Measurements from ENCODE around the gene UBFD1. TPM values are rescaled to one million over a fixed set of nuclear protein-coding genes. Genes with fewer than 3 reads are reported as not detected.

Gene UBFD1
- total RNA-seq, 1 experiment from 2014 or later = 125 TPM

- no peak overlapping the region for H3K4me3 Mint-ChIP-seq (ENCODE audit: low read depth, unreplicated experiment)
- H3K27me3 Mint-ChIP-seq (ENCODE audit: unreplicated experiment) = no peaks in the 10 kb centered on the region
- no peak overlapping the region for H3K27ac Mint-ChIP-seq (ENCODE audit: unreplicated experiment)
- no peak for DNase-seq
- H3K36me3 Mint-ChIP-seq (ENCODE audit: insufficient read depth, unreplicated experiment) = peaks cover 45% of the 10 kb centered on the region
- no peaks in the 10 kb centered on the region for H3K9me3 Mint-ChIP-seq (ENCODE audit: low read depth, unreplicated experiment)
- no TSS peak for BruUV-seq (replicated peaks)
- intact Hi-C loops (cut with micrococcal nuclease; ENCODE audit: unreplicated experiment) = no loop called here
- TF ChIP-seq, protein P1, sequence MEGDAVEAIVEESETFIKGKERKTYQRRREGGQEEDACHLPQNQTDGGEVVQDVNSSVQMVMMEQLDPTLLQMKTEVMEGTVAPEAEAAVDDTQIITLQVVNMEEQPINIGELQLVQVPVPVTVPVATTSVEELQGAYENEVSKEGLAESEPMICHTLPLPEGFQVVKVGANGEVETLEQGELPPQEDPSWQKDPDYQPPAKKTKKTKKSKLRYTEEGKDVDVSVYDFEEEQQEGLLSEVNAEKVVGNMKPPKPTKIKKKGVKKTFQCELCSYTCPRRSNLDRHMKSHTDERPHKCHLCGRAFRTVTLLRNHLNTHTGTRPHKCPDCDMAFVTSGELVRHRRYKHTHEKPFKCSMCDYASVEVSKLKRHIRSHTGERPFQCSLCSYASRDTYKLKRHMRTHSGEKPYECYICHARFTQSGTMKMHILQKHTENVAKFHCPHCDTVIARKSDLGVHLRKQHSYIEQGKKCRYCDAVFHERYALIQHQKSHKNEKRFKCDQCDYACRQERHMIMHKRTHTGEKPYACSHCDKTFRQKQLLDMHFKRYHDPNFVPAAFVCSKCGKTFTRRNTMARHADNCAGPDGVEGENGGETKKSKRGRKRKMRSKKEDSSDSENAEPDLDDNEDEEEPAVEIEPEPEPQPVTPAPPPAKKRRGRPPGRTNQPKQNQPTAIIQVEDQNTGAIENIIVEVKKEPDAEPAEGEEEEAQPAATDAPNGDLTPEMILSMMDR (IDR thresholded peaks at IDR 0.05; ENCODE audit: unreplicated experiment) = no peak
- CTCF ChIA-PET = interaction anchor here (0.7 kb wide), 1 partner anchor 245 kb away, joined by 4 read pairs; no protein-coding TSS in a partner anchor
- H3K4me1 Mint-ChIP-seq (ENCODE audit: low read depth, unreplicated experiment) = no peaks in the 10 kb centered on the region
Measured at GRCh38 chr16:23519282-23519681, 38.2 kb upstream of the UBFD1 start.

GRCh38 chr16:23520500-23520899 lies 37.0 kb upstream of the UBFD1 start:
- BruUV-seq (replicated peaks) = no TSS peak
- Mint-ChIP-seq H3K36me3 (ENCODE audit: insufficient read depth, unreplicated experiment) (peaks cover 57% of the 10 kb centered on the region), H3K9me3 (ENCODE audit: low read depth, unreplicated experiment) (no peaks in the 10 kb centered on the region), H3K27ac (ENCODE audit: unreplicated experiment) (no peak overlapping the region), H3K4me1 (ENCODE audit: low read depth, unreplicated experiment) (no peaks in the 10 kb centered on the region), H3K4me3 (ENCODE audit: low read depth, unreplicated experiment) (no peak overlapping the region), H3K27me3 (ENCODE audit: unreplicated experiment) (no peaks in the 10 kb centered on the region)
- TF ChIP-seq, protein P1 (IDR thresholded peaks at IDR 0.05; ENCODE audit: unreplicated experiment) = no peak
- intact Hi-C loops (cut with micrococcal nuclease; ENCODE audit: unreplicated experiment) = no loop called here
- CTCF ChIA-PET = no interaction called here
- DNase-seq = no peak

GRCh38 chr16:23521037-23521743 lies 36.3 kb upstream of the UBFD1 start:
- intact Hi-C loops (cut with micrococcal nuclease; ENCODE audit: unreplicated experiment) = no loop called here
- TF ChIP-seq, protein P1 (IDR thresholded peaks at IDR 0.05; ENCODE audit: unreplicated experiment) = no peak
- Mint-ChIP-seq H3K27me3 (ENCODE audit: unreplicated experiment) (no peaks in the 10 kb centered on the region), H3K9me3 (ENCODE audit: low read depth, unreplicated experiment) (no peaks in the 10 kb centered on the region), H3K27ac (ENCODE audit: unreplicated experiment) (no peak overlapping the region), H3K4me3 (ENCODE audit: low read depth, unreplicated experiment) (no peak overlapping the region), H3K4me1 (ENCODE audit: low read depth, unreplicated experiment) (no peaks in the 10 kb centered on the region), H3K36me3 (ENCODE audit: insufficient read depth, unreplicated experiment) (peaks cover 60% of the 10 kb centered on the region)
- no peak for DNase-seq
- CTCF ChIA-PET = no interaction called here
- no TSS peak for BruUV-seq (replicated peaks)

DNA sequence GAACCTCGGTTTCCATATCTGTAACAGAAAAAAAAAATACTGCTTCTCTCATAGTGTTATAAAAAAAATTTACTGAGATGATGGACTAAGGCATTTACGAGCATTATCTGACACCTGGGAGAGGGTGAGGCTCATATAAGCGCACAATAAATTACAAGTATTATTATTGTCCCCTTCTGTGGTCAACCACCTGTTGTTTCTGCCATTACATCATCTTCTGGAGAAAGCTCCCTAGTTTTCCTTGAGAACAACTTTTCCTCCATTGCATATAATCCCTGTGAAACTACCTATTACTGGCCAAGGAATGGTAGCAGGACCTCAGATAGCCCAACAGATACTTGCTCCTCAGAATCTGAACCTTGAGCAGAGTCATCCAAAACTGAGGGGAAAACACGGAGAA lies 35.6 kb upstream of the UBFD1 start:
- no TSS peak for BruUV-seq (replicated peaks)
- intact Hi-C loops (cut with micrococcal nuclease; ENCODE audit: unreplicated experiment) = no loop called here
- Mint-ChIP-seq H3K4me1 (ENCODE audit: low read depth, unreplicated experiment) (no peaks in the 10 kb centered on the region), H3K36me3 (ENCODE audit: insufficient read depth, unreplicated experiment) (peaks cover 62% of the 10 kb centered on the region), H3K4me3 (ENCODE audit: low read depth, unreplicated experiment) (no peak overlapping the region), H3K27me3 (ENCODE audit: unreplicated experiment) (no peaks in the 10 kb centered on the region), H3K27ac (ENCODE audit: unreplicated experiment) (no peak overlapping the region), H3K9me3 (ENCODE audit: low read depth, unreplicated experiment) (no peaks in the 10 kb centered on the region)
- no peak for DNase-seq
- CTCF ChIA-PET = no interaction called here
- TF ChIP-seq, protein P1 (IDR thresholded peaks at IDR 0.05; ENCODE audit: unreplicated experiment) = no peak
